GM12878 (cell line): Measurements from ENCODE around the gene TC2N. TPM values are rescaled to one million over a fixed set of nuclear protein-coding genes. Genes with fewer than 3 reads are reported as not detected.

Experiments used
- ATAC-seq: fragments of 200-7000 bp; cut with Tn5 transposase; 3 replicates; pipeline ENCODE4 v1.9.1; 2020; ENCODE audit warnings: mild to moderate bottlenecking, moderate library complexity
- BruUV-seq: library from RNA; stranded (reverse); fragments of 400-500 nt; replicated peaks from 2 replicates; lab custom pipeline; 2021; lab: Mats Ljungman, UMichigan
- CTCF ChIA-PET: fragments of 300-600 bp; sonication (Branson Sonifier 250); formaldehyde crosslinking; extraction: SDS; loops from one replicate; lab custom pipeline; 2021; ENCODE audit warnings: inconsistent platforms; lab: Yijun Ruan, JAX
- POLR2A ChIA-PET: fragments of 350-600 bp; formaldehyde crosslinking; extraction: SDS; loops from one replicate; lab custom pipeline; 2021; ENCODE audit warnings: inconsistent platforms; lab: Charles Lee
- RAD21 ChIA-PET: fragments of 300-600 bp; sonication (Branson Sonifier 250); formaldehyde crosslinking; loops from one replicate; lab custom pipeline; 2023; ENCODE audit warnings: antibody characterized with exemption; ENCODE audit not compliant: unreplicated experiment; lab: Charles Lee
- SMC1A ChIA-PET: fragments of 300-600 bp; sonication (Branson Sonifier 250); formaldehyde crosslinking; loops from one replicate; lab custom pipeline; 2023; ENCODE audit not compliant: unreplicated experiment, uncharacterized antibody; lab: Charles Lee
- DNase-seq: peaks from one replicate; pipeline ENCODE4 v3.0.0-alpha.2; 2011; ENCODE audit warnings: low read depth, low spot score
- FAIRE-seq: peaks from 3 replicates; lab custom pipeline; 2011; peaks lifted over from hg19 to GRCh38; lab: Jason Lieb, UNC
- H2AFZ ChIP-seq: 2 replicates; pipeline ENCODE4 v1.6.0; 2011; ENCODE audit warnings: low read depth, low read length, control low read depth; ENCODE audit not compliant: control insufficient read depth
- H3K27ac ChIP-seq: 2 replicates; pipeline ENCODE4 v1.5.1; 2011; ENCODE audit warnings: control low read depth; ENCODE audit not compliant: control insufficient read depth, insufficient read depth
- H3K27me3 ChIP-seq, 2 experiments: replicated peaks in 1 of 2; 2 replicates each; pipeline versions ENCODE4 v1.6.0 to v1.6.1; 2011; ENCODE audit warnings: low read length in 1 of 2; ENCODE audit not compliant: control insufficient read depth in 2 of 2, insufficient read depth in 2 of 2
- H3K36me3 ChIP-seq, 2 experiments: 2 replicates each; pipeline ENCODE4 v1.5.1; 2011; ENCODE audit warnings: low read length in 1 of 2; ENCODE audit not compliant: control insufficient read depth in 2 of 2, insufficient read depth in 2 of 2
- H3K4me1 ChIP-seq: 2 replicates; pipeline ENCODE4 v1.6.1; 2011; ENCODE audit warnings: mild to moderate bottlenecking, low read length, moderate library complexity, mixed read lengths; ENCODE audit not compliant: control insufficient read depth, insufficient read depth
- H3K4me2 ChIP-seq: 2 replicates; pipeline ENCODE4 v1.6.0; 2011; ENCODE audit warnings: control low read depth; ENCODE audit not compliant: control insufficient read depth, insufficient read depth
- H3K4me3 ChIP-seq: fragments of 200-600 bp; sonication (generic); 2 replicates; pipeline ENCODE4 v1.5.1; 2016
- H3K79me2 ChIP-seq: 2 replicates; pipeline ENCODE4 v1.6.0; 2011; ENCODE audit warnings: low read length; ENCODE audit not compliant: control insufficient read depth, insufficient read depth
- H3K9ac ChIP-seq: 2 replicates; pipeline ENCODE4 v1.8.0; 2011; ENCODE audit warnings: low read length, control low read depth, mixed read lengths; ENCODE audit not compliant: control insufficient read depth, insufficient read depth
- H3K9me3 ChIP-seq: replicated peaks from 3 replicates; pipeline ENCODE4 v1.5.1; 2011; ENCODE audit warnings: mild to moderate bottlenecking, low read length; ENCODE audit not compliant: control insufficient read depth, insufficient read depth
- H4K20me1 ChIP-seq: 2 replicates; pipeline ENCODE4 v1.6.0; 2011; ENCODE audit not compliant: control insufficient read depth, insufficient read depth
- CEBPB ChIP-seq, 2 experiments: fragments of 150-350 bp in 1 of 2; IDR thresholded peaks; 2 replicates each; pipeline ENCODE4 v1.6.1; 2012 to 2014; ENCODE audit warnings: low read depth in 2 of 2, low read length in 2 of 2, borderline replicate concordance in 1 of 2, inconsistent platforms in 1 of 2
- HDAC2 ChIP-seq: fragments of 200-600 bp; sonication (generic); IDR thresholded peaks from 2 replicates; pipeline ENCODE4 v1.6.1; 2017
- IRF5 ChIP-seq: fragments of 450-650 bp; IDR thresholded peaks from 2 replicates; pipeline ENCODE4 v1.6.1; 2017; ENCODE audit warnings: borderline replicate concordance
- PAX5 ChIP-seq: IDR thresholded peaks from 2 replicates; pipeline ENCODE4 v1.6.1; 2011; ENCODE audit warnings: low read depth, low read length, borderline replicate concordance
- SMAD1 ChIP-seq: fragments of 450-650 bp; IDR thresholded peaks from 2 replicates; pipeline ENCODE4 v1.6.1; 2018; ENCODE audit warnings: mild to moderate bottlenecking, low read depth; ENCODE audit not compliant: partially characterized antibody
- SPI1 ChIP-seq: IDR thresholded peaks from 2 replicates; pipeline ENCODE4 v1.6.1; 2011; ENCODE audit warnings: low read depth, mild to moderate bottlenecking, low read length, moderate library complexity, borderline replicate concordance; ENCODE audit not compliant: insufficient read depth
- TCF3 ChIP-seq: IDR thresholded peaks from 2 replicates; pipeline ENCODE4 v1.6.1; 2012; ENCODE audit warnings: low read depth, mild to moderate bottlenecking, low read length, borderline replicate concordance; ENCODE audit not compliant: insufficient read depth
- ZNF274 ChIP-seq: IDR thresholded peaks from one replicate; pipeline ENCODE4 v1.8.0; 2011; ENCODE audit not compliant: insufficient read length, insufficient read depth
- WGBS: methylation state at CpG from one replicate; pipeline ENCODE4 v1.1.6; 2016; ENCODE audit warnings: low lambda C conversion rate; ENCODE audit not compliant: insufficient replicate concordance, insufficient coverage; ENCODE audit errors: missing lambda C conversion rate; 5-methylcytosine and 5-hydroxymethylcytosine counted together
- in situ Hi-C: fragments of 300-500 bp; cut with MboI; formaldehyde crosslinking; loops from 9 replicates; pipeline ENCODE4 v1.14.3; 2018; ENCODE audit warnings: mixed read lengths
- intact Hi-C: fragments of 100-400 bp; cut with micrococcal nuclease; formaldehyde crosslinking; loops from one replicate; pipeline ENCODE4 v1.14.2; 2022; ENCODE audit not compliant: unreplicated experiment
- polyA plus RNA-seq, 11 experiments: library from polyadenylated mRNA; depleted of rRNA in 4 of 11; unstranded in 6 of 11; stranded (reverse) in 5 of 11; fragments of >200 nt; fragmentation: Nextera tagmentation in 4 of 11; fragmentation: Illumina TruSeq in 1 of 11; extraction: Ambion mirVana in 4 of 11; extraction: Trizol in 1 of 11; gene quantifications; 1 replicate in 1 of 11; 2 replicates in 10 of 11; pipeline versions ENCODE4 v1.2.1 to v1.2.3, GENCODE V29; 2011 to 2016; ENCODE audit warnings: inconsistent platforms in 2 of 11, missing spikeins in 2 of 11, low read depth in 1 of 11
- total RNA-seq, 4 experiments: library from RNA; depleted of rRNA in 3 of 4; stranded (reverse); fragments of >200 nt in 3 of 4; fragmentation: Illumina TruSeq in 1 of 4; extraction: Trizol in 1 of 4; gene quantifications; 2 replicates each; pipeline versions ENCODE4 v1.2.1 to v1.2.3, GENCODE V29; 2013 to 2021

TC2N gene
- total and polyA plus RNA-seq, 10 of the 15 experiments (the other 5 are each of a cell fraction or from before 2014, with no cell fraction given) = 0.15 to 1.6 (median 0.35) TPM

- SMC1A ChIA-PET = no interaction called here
- DNase-seq (no peak), ATAC-seq (no peak), FAIRE-seq (no peak)
- Histone ChIP-seq H3K9ac (no peak overlapping the region), H3K27ac (no peak overlapping the region), H3K4me2 (no peak overlapping the region), H3K27me3 (no peaks in the 10 kb centered on the region; a peak in 2 of 4 replicates), H3K36me3 (no peaks in the 10 kb centered on the region), H2AFZ (no peak overlapping the region), H4K20me1 (no peaks in the 10 kb centered on the region), H3K79me2 (no peaks in the 10 kb centered on the region), H3K4me3 (no peak overlapping the region), H3K4me1 (no peaks in the 10 kb centered on the region), H3K9me3 (no peaks in the 10 kb centered on the region)
- CTCF ChIA-PET = interaction anchor here (0.7 to 0.8 kb wide), 2 partner anchors 54 to 123 kb away, joined by 3 read pairs; no protein-coding TSS in a partner anchor
- BruUV-seq = no TSS peak
- WGBS = 45% methylated on average over 2 of the region's 2 CpGs
- RAD21 ChIA-PET = no interaction called here
- POLR2A ChIA-PET = interaction anchor here (0.5 kb wide), 1 partner anchor 58 kb away, joined by 3 read pairs; no protein-coding TSS in a partner anchor
- intact Hi-C loops = no loop called here
- in situ Hi-C loops = no loop called here
- no peak for TF ChIP-seq PAX5
- TF ChIP-seq HDAC2 = no peak
- no peak for TF ChIP-seq SPI1
- TF ChIP-seq CEBPB (IDR thresholded peaks at IDR 0.05; ENCODE audit: borderline replicate concordance in 1 of 2, low read depth in 2 of 2, low read length in 2 of 2) = no peak
- no peak for TF ChIP-seq SMAD1
- TF ChIP-seq TCF3 = no peak
- TF ChIP-seq ZNF274 = no peak
- TF ChIP-seq IRF5 = no peak
These were observed 134.4 kb downstream of the TC2N start for GRCh38 chr14:91732859-91733477.
